T-helper 1 cell treated with Interleukin-12 subunit alpha and Interleukin-12 subunit beta and Interleukin-4 antibody, amounts not matched to agents 30 ng/mL and 1 ng/mL, for 36 hours (primary cell): Measurements from ENCODE around the gene HK2. TPM values are rescaled to one million over a fixed set of nuclear protein-coding genes. Genes with fewer than 3 reads are reported as not detected.
"Not testable (repeated sequence)": the region's sequence is repeated elsewhere in the genome, so short reads cannot be mapped to it uniquely, and the experiment has no call there.

Experiments used
- intact Hi-C: fragments of 100-400 bp; cut with micrococcal nuclease; formaldehyde crosslinking; loops from one replicate; pipeline ENCODE4 v1.15.1; 2024
- total RNA-seq: library from RNA; stranded (reverse); gene quantifications from 2 replicates; pipeline ENCODE4 v1.2.3, GENCODE V29; 2022

Gene HK2
- total RNA-seq = 33.5 and 38.0 TPM in 2 replicates

DNA sequence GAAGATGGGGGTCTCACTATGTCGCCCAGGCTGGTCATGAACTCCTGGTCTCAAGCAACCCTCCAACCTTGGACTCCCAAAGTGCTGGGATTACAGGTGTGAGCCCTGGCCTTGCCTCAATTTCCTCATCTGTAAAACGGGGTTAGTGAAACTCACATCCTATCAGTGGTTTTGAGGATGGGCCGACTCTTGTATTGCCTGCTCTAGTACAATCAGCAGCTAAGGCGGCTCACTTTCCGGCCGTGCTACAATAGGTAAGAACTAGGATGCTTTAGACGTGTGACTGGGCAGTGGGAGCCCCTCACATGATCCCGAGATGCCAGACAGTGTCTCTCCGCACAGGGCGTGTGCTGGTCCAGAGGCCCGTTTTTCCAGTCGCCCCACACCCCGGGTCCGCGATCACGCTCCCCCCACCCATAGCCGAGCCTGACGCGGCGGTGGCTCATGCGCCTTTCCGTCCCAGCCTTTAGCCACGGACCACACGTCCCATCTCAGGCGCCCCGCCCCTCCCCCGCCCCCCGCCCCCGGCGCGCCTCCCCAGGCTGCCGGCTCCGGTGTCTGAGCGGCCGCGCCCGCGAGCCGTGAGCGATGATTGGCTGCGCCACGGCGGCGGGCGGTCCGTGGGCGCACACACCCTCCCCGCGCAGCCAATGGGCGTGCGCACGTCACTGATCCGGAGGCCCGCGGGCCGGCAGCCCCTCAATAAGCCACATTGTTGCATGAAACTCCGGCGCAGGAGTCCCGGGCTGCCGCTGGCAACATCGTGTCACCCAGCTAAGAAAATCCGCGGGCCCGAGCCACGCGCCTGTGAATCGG lies at the start of gene HK2:
Gene HK2, plus strand, starts transcription at position 710 of the 816 bp plus-strand sequence. CDS start 454 bp downstream, outside the sequence.
- intact Hi-C loops = loop anchor here (1.0 to 10.0 kb wide), 4 partner anchors 15 to 1599 kb away; partner anchors contain the start of genes CCT7, DGUOK, POLE4 and PRADC1

DNA sequence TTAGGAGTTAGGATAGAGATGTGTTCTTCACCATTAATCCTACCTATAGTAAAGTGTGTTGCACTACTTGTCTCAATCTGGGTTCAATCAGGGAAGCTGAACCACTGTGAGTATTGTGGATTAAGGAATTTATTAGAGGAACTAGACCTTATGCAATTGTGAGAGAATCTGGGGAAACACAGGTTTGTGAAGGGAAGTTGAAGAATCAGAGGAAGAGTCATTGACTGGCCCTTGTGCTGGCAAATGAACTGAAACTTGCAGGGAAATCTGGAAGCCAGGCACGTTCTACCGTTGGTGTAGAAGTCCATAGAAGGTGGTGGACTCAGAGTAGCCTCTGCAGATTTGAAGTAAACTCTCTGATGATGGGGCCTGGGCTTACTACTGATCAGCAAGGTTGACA lies 44.7 kb upstream of the HK2 start:
- intact Hi-C loops = no loop called here

DNA sequence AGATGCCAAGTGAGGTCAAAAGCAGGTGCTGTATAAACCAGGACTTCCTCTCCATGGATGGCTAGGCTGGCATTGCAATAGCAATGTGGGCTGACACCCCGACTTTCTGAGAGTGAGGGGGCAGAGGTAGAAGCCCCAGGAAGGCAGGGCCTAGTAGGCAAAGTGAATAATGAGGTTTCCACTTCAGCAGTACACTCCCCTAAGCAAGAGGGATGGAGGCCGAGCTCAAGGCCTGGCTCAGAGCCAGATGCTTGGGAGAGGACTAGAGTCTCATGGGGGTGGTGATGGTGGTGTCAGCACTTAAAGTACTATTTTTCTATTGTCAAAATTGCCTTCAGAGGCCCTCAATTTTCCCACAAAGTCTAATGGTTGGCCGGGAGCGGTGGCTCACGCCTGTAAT lies 41.6 kb upstream of the HK2 start:
- intact Hi-C loops = no loop called here

DNA sequence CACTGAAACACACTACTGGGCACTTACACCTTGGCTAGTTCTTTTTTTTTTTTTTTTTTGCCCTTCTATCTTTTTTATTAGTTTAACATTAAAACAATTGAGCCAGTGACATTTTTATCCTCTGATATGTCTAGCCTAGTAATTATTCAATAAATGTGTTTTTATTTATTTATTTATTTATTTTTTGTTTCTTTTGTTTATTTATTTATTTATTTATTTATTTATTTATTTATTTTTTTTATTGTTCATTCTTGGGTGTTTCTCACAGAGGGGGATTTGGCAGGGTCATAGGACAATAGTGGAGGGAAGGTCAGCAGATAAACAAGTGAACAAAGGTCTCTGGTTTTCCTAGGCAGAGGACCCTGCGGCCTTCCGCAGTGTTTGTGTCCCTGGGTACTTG lies 39.0 kb upstream of the HK2 start:
- intact Hi-C loops = not testable (repeated sequence)

DNA sequence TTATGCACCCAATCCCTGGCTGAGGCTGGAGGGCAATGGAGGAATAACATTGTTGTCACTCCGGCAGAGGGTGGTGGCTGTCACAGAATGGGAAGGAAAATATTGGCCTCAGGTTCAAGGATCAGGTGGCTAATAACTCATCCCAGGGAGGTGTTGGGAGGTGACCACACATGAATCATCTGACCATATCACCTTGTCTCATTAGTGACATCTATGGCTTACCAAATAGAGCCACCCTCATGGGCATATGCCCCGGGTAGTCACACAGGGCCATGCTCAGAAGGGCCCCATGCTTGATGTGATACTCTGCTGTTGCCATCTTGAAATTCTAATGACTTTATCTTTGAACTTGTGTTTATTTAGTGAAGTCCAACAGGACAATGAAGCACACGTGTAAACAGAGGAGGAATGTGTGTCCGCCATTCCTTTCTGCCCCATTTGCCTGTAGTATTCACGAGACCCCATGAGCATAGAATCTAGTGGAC lies 27.5 kb upstream of the HK2 start:
- intact Hi-C loops = no loop called here

DNA sequence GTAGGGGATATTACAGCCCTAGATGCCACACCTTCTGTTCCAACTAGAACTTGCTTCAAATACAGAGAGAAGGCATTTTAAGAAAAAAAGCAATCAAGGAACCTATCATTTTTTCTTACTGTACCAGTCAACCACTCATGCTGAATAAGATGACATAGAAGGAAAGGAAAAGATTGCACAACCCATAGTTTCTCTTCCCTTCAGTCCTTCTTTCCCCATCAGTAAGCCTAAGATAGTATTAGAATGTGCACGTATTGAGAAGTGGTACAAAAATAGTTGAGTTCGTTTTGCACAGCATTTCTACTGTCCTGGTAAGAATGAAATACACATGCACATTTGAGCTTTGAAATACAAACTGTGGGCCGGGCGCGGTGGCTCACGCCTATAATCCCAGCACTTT lies 27.0 kb upstream of the HK2 start:
- intact Hi-C loops = no loop called here

DNA sequence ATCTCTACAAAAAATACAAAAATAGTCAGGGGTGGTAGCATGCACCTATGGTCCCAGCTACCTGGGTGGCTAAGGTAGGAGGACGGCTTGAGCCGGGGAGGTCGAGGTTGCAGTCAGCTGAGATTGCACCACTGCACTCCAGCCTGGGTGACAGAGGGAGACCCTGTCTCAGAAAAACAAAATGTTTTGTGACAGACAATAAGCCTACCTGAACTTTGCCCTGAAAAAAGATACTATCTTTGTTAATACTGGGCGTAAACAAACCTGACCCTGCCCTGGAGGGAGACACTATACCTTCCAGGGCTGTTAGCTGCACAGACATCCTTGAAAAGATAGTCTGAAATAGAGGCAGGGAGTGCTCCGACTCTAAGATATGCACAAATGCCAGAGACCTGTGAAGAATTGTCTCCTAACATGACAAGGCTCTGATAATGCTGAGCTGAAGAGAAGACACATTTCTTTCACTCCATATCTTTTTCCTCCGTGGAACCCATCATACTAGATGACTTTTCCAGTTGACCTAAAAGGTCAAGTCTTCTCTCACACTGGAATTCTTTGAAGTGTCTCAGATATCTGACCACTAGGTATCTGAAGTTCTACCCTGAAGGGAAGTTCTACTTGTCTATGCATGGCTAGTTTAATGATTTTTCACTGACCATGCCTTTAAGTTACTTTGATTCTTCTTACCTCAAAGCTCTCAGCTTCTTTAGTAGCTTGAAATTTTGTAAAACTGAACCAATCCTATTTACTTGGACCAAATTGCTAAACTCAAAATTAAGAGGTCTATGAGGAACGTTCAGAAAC lies 20.9 kb upstream of the HK2 start:
- intact Hi-C loops = no loop called here

DNA sequence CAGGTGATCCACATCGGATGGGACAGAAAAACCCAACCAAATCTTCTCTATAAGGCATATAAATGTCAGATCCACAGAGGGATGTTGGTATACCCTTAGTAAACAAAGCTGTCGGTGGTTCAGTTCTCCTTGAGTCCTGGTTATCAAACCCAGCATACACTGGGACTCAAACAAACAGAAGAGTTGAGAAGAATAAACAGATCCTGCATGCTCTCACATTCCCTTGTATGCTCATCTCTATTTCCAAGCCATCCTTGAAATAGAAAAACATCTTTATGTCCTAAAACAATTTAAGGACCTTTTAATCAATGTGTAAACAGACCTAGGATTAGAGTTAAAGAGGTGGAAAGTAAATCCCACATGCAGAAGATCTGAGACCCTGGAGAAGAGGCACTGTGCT lies 19.8 kb upstream of the HK2 start:
- intact Hi-C loops = no loop called here

DNA sequence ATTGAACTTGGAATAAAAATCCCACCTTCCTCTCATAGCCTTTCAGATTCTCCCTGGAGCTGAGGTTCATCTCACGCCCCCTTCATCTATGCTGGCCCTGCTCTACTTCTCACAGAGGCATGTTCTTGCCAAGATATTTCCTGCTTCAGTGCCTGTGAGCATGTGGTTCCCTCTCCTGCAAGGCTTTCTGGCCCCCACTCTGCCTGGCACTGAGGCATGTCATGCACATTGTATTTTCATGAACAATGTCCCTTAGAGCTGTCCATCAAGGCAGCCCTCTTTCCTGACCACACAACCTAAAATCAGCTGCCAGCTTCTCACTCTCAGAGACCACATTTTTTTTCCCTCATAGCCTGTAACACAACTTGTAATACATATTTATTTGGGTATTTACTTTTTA lies 18.0 kb upstream of the HK2 start:
- intact Hi-C loops = no loop called here

DNA sequence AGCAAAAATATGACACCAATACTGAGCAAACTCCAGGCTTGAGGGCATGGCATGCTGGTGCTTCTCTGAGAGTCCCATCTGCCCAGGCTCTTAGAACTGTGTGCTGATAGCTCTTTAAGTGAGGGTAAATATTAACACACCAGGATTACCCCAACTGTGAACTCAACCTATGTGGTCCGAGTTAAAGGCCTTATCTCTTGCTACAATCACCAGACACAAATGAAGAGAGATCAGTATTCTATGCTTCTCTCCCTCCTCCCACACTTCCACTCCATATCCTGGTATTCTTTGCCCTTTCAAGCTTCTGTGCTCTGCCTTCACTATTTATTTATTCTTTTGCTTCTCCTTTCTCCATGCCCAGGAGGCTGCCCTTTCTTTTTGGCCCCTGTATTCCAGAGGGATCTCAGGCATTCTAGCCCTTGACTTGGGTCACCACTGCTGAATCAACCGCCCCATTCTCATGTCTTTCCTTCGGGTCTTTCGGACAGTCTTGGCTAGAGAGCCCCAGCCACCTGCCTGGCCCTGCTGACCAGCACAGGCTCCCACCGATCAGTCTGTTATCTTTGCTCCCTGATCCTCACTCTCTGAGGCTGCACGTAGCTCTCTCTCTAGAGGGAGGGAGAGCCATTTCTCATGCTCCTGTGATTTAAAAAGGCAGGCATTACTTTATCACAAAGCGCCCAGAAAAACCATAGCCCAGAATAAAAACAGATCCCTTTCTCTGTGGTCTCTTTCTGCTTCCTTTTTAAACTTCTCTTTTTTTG lies 17.2 kb upstream of the HK2 start:
- intact Hi-C loops = no loop called here

DNA sequence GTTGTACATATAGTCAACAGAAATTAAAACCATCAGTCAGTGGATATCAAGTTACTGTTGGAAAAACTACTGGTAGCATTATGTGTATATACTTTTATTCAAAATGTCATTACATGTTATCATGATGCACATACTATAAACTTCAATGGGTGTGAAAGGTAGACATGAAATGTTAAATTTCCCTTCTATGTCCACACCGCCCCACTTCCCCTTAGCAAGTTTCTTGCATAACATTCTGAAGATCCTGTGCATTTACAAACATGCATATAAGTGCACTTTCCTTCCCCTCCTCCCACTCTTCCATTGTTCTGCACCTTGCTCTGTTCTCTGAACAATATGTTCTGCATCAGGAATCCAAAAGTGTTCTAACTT lies 16.6 kb upstream of the HK2 start:
- intact Hi-C loops = no loop called here

DNA sequence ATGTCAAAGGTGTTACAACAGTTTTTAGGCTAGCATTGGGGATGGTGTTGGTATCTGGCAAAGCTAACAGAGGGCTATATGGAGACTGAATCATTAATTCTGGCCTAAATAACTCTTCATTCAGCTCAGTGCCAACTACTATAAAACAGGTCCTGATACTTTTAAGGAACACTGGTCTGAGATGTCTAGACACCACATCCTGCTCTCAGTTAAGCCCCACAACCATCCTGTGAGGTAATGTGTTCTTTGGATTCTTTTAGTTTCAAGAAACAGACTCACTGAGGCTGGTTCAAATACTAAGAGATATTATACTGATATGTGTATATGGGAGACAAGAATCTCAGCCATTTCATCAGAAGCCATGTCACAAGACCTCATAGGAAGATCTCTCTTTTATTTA lies 14.2 kb upstream of the HK2 start:
- intact Hi-C loops = loop anchor here (1.0 kb wide), 1 partner anchor 30 kb away; no protein-coding TSS in a partner anchor

DNA sequence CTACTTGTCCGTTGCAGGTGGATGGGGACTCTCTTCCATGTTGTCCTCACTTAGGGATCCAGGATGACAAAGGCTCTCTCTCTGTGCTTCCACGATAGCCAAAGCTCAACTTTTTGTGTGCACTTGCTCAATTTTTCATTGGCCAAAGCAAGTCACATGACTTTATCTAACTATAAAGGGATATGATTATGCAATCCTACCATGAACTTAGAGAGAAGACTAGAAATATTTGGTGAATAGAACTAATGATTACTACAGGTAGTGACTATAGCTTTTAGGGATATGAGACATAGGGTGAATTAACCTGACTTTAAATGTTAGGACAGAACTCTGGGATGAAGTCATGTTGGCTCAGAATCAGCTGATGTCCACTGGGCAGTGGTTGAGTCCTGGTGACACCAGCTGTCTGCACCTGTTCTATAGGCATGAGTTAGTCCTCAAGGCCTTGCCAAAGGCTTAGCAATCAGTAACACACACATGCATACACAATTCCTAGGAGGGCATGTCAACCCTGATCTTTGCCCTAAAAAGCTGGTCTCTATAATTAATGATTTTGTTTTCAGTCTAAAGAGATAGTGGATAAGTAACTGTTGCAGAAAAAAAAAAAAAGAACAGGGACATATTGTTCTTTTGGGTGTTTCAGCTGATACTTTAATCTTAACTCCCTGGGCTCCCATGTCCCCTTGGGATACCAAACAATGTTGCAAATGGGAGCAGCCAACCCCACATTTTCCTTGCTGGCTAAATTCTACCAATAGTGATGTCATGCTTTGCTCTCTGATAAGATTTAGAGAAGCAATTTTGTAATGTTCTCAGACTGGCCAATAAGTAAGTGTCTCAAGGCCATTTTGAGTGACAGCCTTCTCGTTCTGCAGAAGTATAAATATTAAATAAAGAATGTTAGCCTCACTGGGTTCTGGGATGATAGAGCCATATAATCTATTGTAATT lies 12.5 kb upstream of the HK2 start:
- intact Hi-C loops = no loop called here

DNA sequence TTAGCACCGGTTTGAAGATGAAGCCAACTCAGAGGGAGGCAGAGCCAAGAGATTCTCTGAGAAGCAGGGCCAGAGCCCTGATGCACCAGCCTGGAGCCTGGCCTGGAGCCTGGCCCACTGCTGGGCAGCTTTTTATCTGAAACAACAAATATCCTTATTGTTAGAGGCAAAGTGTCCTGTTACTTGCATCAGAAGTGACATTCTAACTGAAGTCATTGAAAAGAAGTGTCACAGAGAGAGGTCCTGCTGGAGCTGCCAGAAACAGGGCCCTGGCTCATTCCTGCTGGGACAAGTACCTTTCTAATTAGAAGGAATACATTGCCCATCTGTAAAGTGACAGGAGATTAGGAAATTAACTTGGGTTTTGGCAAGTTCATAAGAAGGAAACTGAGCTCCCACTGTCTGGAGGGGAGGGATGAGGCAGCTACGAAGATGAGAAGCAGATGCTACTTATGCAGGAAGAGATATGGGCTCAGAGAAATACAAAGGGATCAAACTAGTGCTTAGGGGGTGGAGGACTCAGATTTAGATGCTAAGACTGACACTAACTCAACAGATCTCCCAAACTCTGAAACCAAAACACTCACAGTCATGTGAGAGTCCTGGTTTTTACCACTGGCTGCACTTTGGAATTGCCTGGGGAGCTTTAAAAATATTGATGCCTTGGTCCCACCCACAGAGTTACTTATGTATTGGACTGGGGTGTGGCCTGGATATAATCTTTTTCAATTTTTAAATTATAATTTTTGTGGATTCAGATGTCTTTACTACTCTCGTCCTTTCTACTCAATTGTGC lies 11.0 kb upstream of the HK2 start:
- intact Hi-C loops = no loop called here

DNA sequence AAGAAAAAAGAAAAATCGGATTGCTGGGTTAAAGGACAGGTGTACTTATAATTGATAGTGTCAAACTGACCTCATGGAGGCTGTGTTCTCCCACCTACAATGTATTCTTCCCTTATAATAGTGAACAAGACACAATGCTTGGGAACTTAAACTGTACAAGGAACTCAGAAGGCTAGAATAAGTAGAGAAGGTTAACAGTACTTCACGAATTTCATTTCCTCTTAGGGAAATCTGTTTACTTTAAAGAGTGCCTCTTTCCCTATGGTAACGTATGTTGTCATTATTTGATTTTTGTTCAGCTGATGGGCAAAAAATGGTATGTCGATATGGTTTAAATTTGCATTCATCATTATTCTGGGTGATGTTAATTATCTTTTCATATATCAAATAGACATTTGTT lies 9.2 kb upstream of the HK2 start:
- intact Hi-C loops = no loop called here

DNA sequence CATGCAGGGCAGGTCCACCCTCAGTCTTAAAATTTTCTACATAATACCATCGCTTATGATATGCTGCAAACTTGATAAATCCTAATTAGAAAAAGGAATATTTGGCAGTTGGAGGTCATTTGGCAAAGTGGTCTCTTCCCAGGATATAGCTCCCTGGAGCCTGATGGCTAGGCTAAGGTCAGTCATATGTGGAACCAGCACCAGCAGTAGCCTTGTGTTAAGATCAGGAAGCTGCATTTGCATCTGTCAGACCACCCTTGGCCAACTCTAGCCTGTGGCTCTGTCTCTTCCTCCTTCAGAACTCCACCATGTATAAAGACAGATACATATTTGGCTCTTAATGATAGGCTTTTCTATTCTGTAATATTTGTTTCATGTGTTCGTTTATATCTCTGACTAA lies 5.4 kb upstream of the HK2 start:
- intact Hi-C loops = no loop called here

DNA sequence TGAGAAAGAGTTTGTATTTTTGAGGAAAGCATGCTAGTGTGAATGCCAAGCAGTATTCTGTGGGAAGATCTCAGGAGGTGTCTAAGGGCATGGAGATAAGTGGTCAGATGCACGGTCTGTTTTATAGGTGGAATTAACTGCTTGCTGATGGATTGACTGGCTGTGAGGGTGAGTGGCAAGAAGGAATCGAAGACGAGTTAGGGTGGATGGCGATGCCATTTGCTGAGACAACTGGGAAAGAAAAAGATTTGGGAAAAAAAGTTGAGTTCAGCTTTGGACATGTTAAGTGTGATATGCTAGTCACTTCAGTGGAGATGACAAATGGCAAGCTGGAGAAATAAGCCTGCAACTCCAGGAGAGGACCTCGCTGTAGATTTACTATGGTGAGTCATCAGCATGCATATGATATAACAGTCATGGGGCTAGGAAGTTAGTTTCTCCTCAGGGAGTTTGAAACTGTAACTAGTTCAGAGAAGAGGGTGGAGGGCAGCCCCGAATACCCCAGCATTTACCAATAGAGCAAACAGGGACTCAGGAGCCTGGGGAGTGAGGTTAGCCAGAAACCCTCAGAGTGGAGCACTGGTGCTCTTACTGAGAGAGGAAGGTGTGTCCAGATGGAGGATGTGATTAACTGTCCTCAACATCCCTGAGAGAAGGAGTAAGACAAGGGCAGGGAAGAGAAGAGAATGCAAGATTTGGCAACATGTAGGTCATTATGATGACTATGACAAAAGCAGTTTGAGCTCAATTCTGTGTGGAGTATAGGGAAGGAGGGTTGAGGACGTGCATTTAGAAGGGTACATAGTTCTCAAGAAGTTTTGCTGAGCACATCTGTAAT lies 2.0 kb upstream of the HK2 start:
- intact Hi-C loops = loop anchor here (2.0 to 10.0 kb wide), 3 partner anchors 17 to 1597 kb away; partner anchors contain the start of genes CCT7, DGUOK and PRADC1

DNA sequence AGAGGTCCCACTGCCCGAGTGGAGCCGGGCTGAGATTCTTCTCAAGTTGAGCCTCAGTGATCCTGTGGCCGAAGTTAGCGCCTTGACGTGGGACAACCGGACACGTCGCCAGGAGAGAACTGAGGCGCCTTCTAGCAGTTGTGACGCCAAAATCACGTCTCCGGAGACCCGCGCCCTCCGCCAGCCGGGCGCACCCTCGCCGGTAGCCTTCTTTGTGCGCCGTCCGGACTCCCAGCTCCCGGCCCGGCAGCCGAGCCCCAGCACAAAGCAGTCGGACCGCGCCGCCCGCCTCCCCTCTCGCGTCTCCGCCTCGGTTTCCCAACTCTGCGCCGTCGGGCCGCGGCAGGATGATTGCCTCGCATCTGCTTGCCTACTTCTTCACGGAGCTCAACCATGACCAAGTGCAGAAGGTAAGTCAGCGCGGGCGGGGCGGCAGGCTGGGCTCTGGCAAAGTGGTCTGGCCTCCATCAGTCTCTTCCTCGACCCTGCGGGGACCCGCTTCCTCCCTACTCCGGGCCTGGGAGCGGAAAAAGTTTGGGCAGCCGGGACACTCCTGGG lies 386 bp downstream of the HK2 start:
- intact Hi-C loops = loop anchor here (10.0 kb wide), 2 partner anchors 910 to 1600 kb away; partner anchors contain the start of genes CCT7, DGUOK and PRADC1
